B cell (primary cell): Measurements from ENCODE around the gene CHCHD3. TPM values are rescaled to one million over a fixed set of nuclear protein-coding genes. Genes with fewer than 3 reads are reported as not detected.

ENCODE experiments used
- ATAC-seq: fragments of 200-7000 bp; cut with Tn5 transposase; one replicate; pipeline ENCODE4 v1.10.0; 2021; ENCODE audit warnings: low read depth, mild to moderate bottlenecking, moderate number of reproducible peaks, moderate library complexity
- CTCF ChIA-PET: fragments of 350-600 bp; sonication (Branson Sonifier 250); formaldehyde crosslinking; loops from one replicate; lab custom pipeline; 2021; ENCODE audit warnings: antibody characterized with exemption, inconsistent platforms; lab: Charles Lee
- POLR2A ChIA-PET: fragments of 350-600 bp; sonication (Branson Sonifier 250); formaldehyde crosslinking; loops from one replicate; lab custom pipeline; 2021; ENCODE audit warnings: antibody characterized with exemption; lab: Charles Lee
- DNase-seq: peaks from one replicate; pipeline ENCODE4 v3.0.0; 2013
- H2AFZ ChIP-seq: 2 replicates; pipeline ENCODE4 v1.6.1; 2012; ENCODE audit warnings: mild to moderate bottlenecking, low read depth, low read length; ENCODE audit not compliant: insufficient read depth, poor library complexity, severe bottlenecking
- H3K27ac ChIP-seq, 2 donors: 1 replicate in 1 of 2; 2 replicates in 1 of 2; pipeline ENCODE4 v1.5.1; 2012 to 2013; ENCODE audit warnings: low read length in 2 of 2, mild to moderate bottlenecking in 2 of 2, moderate library complexity in 1 of 2
- H3K27me3 ChIP-seq, 4 experiments: fragments of 200-600 bp in 1 of 4; sonication (generic) in 1 of 4; replicated peaks in 1 of 4; 1 replicate in 2 of 4; 2 replicates in 2 of 4; pipeline versions ENCODE4 v1.6.1 to v1.7.0; 2013 to 2016; ENCODE audit warnings: low read length in 3 of 4, mild to moderate bottlenecking in 2 of 4, mixed read lengths in 1 of 4, moderate library complexity in 1 of 4; ENCODE audit not compliant: insufficient read depth in 4 of 4, control insufficient read depth in 3 of 4; ENCODE audit errors: control extremely low read depth in 1 of 4
- H3K36me3 ChIP-seq, 2 experiments: replicated peaks in 1 of 2; 1 replicate in 1 of 2; 2 replicates in 1 of 2; pipeline versions ENCODE4 v1.6.1 to v1.7.1; 2013; ENCODE audit warnings: low read length in 1 of 2; ENCODE audit not compliant: insufficient read depth in 2 of 2, control insufficient read depth in 1 of 2; ENCODE audit errors: control extremely low read depth in 1 of 2, extremely low read depth in 1 of 2
- H3K4me1 ChIP-seq, 2 donors: fragments of 200-600 bp in 1 of 2; sonication (generic) in 1 of 2; 1 replicate in 1 of 2; 2 replicates in 1 of 2; pipeline versions ENCODE4 v1.5.1 to v1.6.1; 2013 to 2017; ENCODE audit warnings: low read length in 2 of 2; ENCODE audit not compliant: control insufficient read depth in 2 of 2, insufficient read depth in 2 of 2
- H3K4me2 ChIP-seq: replicated peaks from 2 replicates; pipeline ENCODE3; 2012; ENCODE audit warnings: mild to moderate bottlenecking, low read depth, low read length; ENCODE audit not compliant: poor library complexity, severe bottlenecking
- H3K4me3 ChIP-seq, 5 experiments: fragments of 200-600 bp in 1 of 5; sonication (generic) in 1 of 5; 1 replicate in 3 of 5; 2 replicates in 2 of 5; pipeline versions ENCODE4 v1.5.1 to v1.7.0; 2011 to 2016; ENCODE audit warnings: low read length in 4 of 5, mild to moderate bottlenecking in 4 of 5, low read depth in 2 of 5, control low read depth in 1 of 5, moderate library complexity in 1 of 5; ENCODE audit not compliant: insufficient read depth in 1 of 5; ENCODE audit errors: control extremely low read depth in 1 of 5, extremely low read depth in 1 of 5
- H3K79me2 ChIP-seq: fragments of 200-600 bp; sonication (generic); one replicate; pipeline ENCODE4 v1.6.0; 2016; ENCODE audit warnings: low read length; ENCODE audit not compliant: control insufficient read depth, insufficient read depth
- H3K9ac ChIP-seq: fragments of 200-600 bp; sonication (generic); 2 replicates; pipeline ENCODE4 v1.6.1; 2017; ENCODE audit warnings: mild to moderate bottlenecking, low read length, moderate library complexity
- H3K9me3 ChIP-seq, 3 donors: one replicate each; pipeline versions ENCODE4 v1.6.1 to v1.7.1; 2013; ENCODE audit warnings: low read length in 2 of 3; ENCODE audit not compliant: control insufficient read depth in 2 of 3, insufficient read depth in 1 of 3; ENCODE audit errors: control extremely low read depth in 1 of 3
- H4K20me1 ChIP-seq: 2 replicates; pipeline ENCODE4 v1.6.0; 2012; ENCODE audit warnings: mild to moderate bottlenecking, low read length; ENCODE audit not compliant: insufficient read depth, control insufficient read depth, poor library complexity, severe bottlenecking
- H3K27ac Mint-ChIP-seq: one replicate; pipeline ENCODE4 v1.8.0; 2021; ENCODE audit warnings: mixed read lengths
- H3K27me3 Mint-ChIP-seq: one replicate; pipeline ENCODE4 v1.8.0; 2021; ENCODE audit warnings: mixed read lengths
- H3K4me1 Mint-ChIP-seq: one replicate; pipeline ENCODE4 v1.8.0; 2021; ENCODE audit warnings: mixed read lengths
- H3K4me3 Mint-ChIP-seq: one replicate; pipeline ENCODE4 v1.8.0; 2021; ENCODE audit warnings: mixed read lengths
- H3K9me3 Mint-ChIP-seq: one replicate; pipeline ENCODE4 v1.8.0; 2022; ENCODE audit warnings: mixed read lengths; ENCODE audit not compliant: insufficient read depth
- EZH2 ChIP-seq: IDR thresholded peaks from 2 replicates; pipeline ENCODE4 v1.6.1; 2012; ENCODE audit warnings: borderline replicate concordance, low read depth, mild to moderate bottlenecking, moderate library complexity, low read length; ENCODE audit not compliant: insufficient read depth, poor library complexity, severe bottlenecking
- WGBS: methylation state at CpG from one replicate; pipeline ENCODE4 v1.1.5; 2013; ENCODE audit warnings: missing lambda C conversion rate; ENCODE audit not compliant: insufficient coverage; 5-methylcytosine and 5-hydroxymethylcytosine counted together
- intact Hi-C: fragments of 100-400 bp; cut with micrococcal nuclease; formaldehyde crosslinking; loops from one replicate; pipeline ENCODE4 v1.10.0; 2022
- polyA plus RNA-seq: library from polyadenylated mRNA; depleted of rRNA; stranded (reverse); fragments of >200 nt; gene quantifications from 2 replicates; pipeline ENCODE4 v1.2.3, GENCODE V29; 2012
- total RNA-seq, 2 donors: library from RNA; stranded (reverse); fragments of 120-200 nt in 1 of 2; gene quantifications; 1 replicate in 1 of 2; 2 replicates in 1 of 2; pipeline versions ENCODE4 v1.2.3 to v1.2.4, GENCODE V29; 2013 to 2022
- TF ChIP-seq, protein P1 (sequence below): fragments of 200-600 bp; IDR thresholded peaks from one replicate; pipeline ENCODE4 v1.8.0; 2022; ENCODE audit warnings: antibody characterized with exemption, mild to moderate bottlenecking

Gene CHCHD3
- total and polyA plus RNA-seq, 2 donors (not counting 1 experiment from before 2014, with no cell fraction given) = 20.1 to 38.4 TPM

- POLR2A ChIA-PET = no interaction called here
- no CpG with 5 or more reads among the region's 2 CpGs for WGBS
- H3K27ac Mint-ChIP-seq = no peak overlapping the region
- Histone ChIP-seq H3K36me3 (peaks cover 0 to 12% of the 10 kb centered on the region in 2 experiments), H3K9ac (no peak overlapping the region), H3K27ac (no peak overlapping the region), H3K9me3 (peaks cover 0 to 2% (median 0%) of the 10 kb centered on the region in 3 donors), H3K79me2 (peaks cover 12% of the 10 kb centered on the region), H3K4me2 (no peak overlapping the region), H3K4me3 (no peak overlapping the region), H4K20me1 (no peaks in the 10 kb centered on the region), H2AFZ (no peak overlapping the region), H3K4me1 (no peaks in the 10 kb centered on the region), H3K27me3 (no peaks in the 10 kb centered on the region)
- H3K9me3 Mint-ChIP-seq = no peaks in the 10 kb centered on the region
- no peak for ATAC-seq
- H3K4me1 Mint-ChIP-seq = peaks cover 6% of the 10 kb centered on the region
- TF ChIP-seq EZH2 = no peak
- DNase-seq = no peak
- no peaks in the 10 kb centered on the region for H3K27me3 Mint-ChIP-seq
- CTCF ChIA-PET = no interaction called here
- H3K4me3 Mint-ChIP-seq = no peak overlapping the region
- intact Hi-C loops = no loop called here
Observed at GRCh38 chr7:133019590-133019989, 62.3 kb downstream of the CHCHD3 start.

GRCh38 chr7:133016604-133017003 is 65.3 kb downstream of the CHCHD3 start:
- Mint-ChIP-seq H3K9me3 (no peaks in the 10 kb centered on the region), H3K27me3 (no peaks in the 10 kb centered on the region), H3K4me3 (no peak overlapping the region), H3K4me1 (peaks cover 6% of the 10 kb centered on the region), H3K27ac (no peak overlapping the region)
- Histone ChIP-seq H3K79me2 (peaks cover 14% of the 10 kb centered on the region), H3K9ac (no peak overlapping the region), H3K4me3 (no peak overlapping the region), H3K4me2 (no peak overlapping the region), H3K27ac (no peak overlapping the region), H2AFZ (no peak overlapping the region), H3K36me3 (peaks cover 0 to 2% of the 10 kb centered on the region in 2 experiments), H3K4me1 (no peaks in the 10 kb centered on the region), H4K20me1 (no peaks in the 10 kb centered on the region), H3K27me3 (no peaks in the 10 kb centered on the region), H3K9me3 (peaks cover 0 to 2% (median 0%) of the 10 kb centered on the region in 3 donors)
- intact Hi-C loops = no loop called here
- POLR2A ChIA-PET = no interaction called here
- CTCF ChIA-PET = no interaction called here
- TF ChIP-seq EZH2 = no peak
- TF ChIP-seq, protein P1, sequence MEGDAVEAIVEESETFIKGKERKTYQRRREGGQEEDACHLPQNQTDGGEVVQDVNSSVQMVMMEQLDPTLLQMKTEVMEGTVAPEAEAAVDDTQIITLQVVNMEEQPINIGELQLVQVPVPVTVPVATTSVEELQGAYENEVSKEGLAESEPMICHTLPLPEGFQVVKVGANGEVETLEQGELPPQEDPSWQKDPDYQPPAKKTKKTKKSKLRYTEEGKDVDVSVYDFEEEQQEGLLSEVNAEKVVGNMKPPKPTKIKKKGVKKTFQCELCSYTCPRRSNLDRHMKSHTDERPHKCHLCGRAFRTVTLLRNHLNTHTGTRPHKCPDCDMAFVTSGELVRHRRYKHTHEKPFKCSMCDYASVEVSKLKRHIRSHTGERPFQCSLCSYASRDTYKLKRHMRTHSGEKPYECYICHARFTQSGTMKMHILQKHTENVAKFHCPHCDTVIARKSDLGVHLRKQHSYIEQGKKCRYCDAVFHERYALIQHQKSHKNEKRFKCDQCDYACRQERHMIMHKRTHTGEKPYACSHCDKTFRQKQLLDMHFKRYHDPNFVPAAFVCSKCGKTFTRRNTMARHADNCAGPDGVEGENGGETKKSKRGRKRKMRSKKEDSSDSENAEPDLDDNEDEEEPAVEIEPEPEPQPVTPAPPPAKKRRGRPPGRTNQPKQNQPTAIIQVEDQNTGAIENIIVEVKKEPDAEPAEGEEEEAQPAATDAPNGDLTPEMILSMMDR = no peak
- DNase-seq (no peak), ATAC-seq (no peak)
- no CpG with 5 or more reads among the region's 4 CpGs for WGBS
